Umbilical cord (tissue), 2 donors: ENCODE data around the gene CACNA1H. TPM values are rescaled to one million over a fixed set of nuclear protein-coding genes. Genes with fewer than 3 reads are reported as not detected.
"Not testable (repeated sequence)": the region's sequence is repeated elsewhere in the genome, so short reads cannot be mapped to it uniquely, and the experiment has no call there.

Experiments
- DNase-seq: peaks from one replicate; pipeline ENCODE4 v3.0.0-alpha.2; 2015; ENCODE audit warnings: low spot score
- total RNA-seq: library from RNA; depleted of rRNA; stranded (reverse); fragments of >200 nt; gene quantifications from one replicate; pipeline ENCODE4 v1.2.3, GENCODE V29; 2014; ENCODE audit warnings: low replicate concordance; ENCODE audit not compliant: insufficient read depth

The CACNA1H gene
- total RNA-seq, 1 donor from 2014 or later = 8.7 TPM

DNA sequence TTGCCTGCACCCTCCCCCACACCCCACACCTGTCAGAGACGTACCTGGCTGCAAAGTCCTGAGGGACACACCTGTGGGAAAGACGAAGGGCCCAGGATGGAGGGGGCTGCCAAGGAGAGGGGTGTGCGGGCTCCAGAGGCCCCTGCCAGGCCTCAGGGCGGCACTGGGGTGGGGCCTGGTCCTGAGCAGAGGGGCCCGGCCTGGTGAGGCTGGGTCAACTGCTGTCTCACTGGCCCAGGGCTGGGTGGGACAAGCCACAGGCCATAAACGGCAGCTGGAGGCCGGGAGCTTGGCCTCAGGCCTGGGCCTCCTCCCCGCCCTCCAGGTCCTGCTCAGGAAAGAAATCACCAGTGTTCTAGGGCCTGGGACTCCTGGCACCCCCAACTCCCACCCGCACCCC, 71.7 kb downstream of the CACNA1H start:
- no peak for DNase-seq

DNA sequence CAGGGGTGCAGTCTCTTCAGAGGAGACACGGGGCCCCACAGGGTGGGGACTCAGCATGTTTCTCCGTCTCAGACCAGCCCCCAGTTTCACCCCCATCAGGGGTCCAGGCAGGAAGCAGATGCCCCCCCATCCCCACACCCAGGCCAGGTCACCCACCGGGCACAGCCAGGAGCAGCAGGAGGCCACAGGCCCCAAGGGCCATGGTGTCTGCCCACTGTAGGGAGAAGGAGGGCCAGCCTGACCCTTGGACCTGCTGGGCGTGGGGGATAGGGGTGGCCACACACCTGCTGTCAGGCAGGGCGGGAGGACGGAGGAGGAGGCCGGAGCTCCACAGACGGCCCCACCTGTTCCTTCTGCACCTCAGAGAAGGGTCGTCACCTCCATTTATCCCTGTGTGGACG, 72.1 kb downstream of the CACNA1H start, which contains the start of gene TPSG1:
Gene TPSG1 (minus strand): TSS at position 218 of the 401 bp plus-strand sequence. CDS start 16 bp downstream, at position 202.
- DNase-seq = no peak

DNA sequence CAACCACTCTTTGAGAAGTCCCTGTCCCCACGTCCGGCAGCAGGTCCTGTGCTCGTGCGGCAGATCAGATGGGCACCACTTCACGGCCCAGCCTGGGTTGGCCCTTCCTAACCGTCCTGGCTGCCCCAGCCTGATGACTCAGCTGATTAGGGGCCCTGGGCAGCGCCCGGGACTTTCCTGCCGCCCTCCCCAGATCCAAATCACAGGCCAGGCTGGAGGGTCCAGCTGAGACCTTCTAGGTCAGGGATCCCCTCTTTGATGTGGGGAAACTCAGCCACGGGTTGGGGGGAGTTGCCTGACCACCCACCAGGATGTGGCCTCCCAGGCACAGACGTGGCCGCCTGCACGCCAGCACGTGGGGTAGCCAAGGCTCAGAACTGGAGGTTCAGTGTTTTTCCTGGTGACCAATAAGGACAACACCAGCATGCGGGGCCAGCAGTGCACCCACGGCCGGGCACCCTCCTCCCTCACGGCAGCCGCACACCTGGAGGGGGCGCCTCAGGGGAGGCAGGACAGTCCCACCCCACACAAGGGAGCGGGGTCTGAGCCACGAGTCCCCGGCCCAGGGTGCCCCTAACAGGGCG, 72.9 kb downstream of the CACNA1H start:
- not testable (repeated sequence) for DNase-seq

DNA sequence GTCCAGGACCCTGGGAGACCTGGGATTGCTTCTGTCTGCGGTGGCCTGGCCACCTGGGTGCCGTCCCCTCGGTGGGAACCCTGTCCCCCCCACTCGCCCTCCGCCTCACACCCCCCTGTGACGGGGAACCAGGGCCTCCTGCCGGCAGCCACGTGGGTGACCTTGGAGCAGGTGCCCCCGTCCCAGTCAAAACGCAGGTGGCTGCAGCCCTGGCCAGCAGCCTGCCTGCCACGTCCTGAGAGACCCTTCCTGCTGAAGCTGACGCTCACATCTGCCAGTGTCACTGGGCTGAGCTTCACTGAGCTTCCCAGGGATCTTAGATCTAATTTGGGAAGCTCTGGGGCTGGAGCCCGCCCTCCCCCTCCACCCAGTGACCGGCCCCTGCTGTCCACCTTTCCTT, 73.8 kb downstream of the CACNA1H start:
- DNase-seq = not testable (repeated sequence)

DNA sequence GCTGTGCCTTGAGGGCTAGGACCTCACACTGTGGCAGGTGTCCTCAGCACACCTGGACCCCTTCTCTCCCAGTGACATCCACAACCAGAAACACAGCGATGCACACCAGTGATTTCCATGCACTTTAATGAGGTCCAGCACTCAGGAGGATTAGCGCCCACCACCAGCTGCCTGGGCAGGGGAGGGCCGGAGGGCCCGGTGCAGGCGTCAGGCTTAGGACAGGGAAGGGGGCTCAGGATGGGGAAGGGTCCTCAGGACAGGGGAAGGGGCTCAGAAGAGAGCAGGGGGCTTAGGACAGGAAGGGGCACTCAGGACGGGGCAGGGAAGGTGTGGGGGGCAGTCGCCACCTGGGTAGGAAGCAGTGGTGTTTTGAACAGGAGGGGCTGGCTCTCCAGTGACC, 75.3 kb downstream of the CACNA1H start:
- DNase-seq = not testable (repeated sequence)

DNA sequence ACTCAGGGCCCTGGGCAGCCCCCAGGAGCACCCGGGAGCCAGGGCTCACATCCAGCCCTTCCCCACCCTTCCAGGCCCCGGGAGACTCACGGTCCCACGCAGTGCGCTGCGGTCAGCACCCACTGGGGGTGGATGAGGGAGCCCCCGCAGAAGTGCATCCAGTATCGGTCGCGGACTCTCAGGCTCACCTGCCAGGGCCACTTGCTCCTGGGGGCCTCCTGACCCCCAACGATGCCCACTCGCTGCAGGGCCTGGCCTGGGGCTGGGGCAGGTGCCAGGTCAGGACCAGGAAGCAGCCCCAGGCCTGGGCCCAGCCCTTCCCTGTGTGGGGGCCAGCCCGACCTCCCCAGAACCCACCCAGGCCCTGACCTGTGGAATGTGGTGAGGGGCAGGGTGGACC, 76.6 kb downstream of the CACNA1H start:
- not testable (repeated sequence) for DNase-seq

DNA sequence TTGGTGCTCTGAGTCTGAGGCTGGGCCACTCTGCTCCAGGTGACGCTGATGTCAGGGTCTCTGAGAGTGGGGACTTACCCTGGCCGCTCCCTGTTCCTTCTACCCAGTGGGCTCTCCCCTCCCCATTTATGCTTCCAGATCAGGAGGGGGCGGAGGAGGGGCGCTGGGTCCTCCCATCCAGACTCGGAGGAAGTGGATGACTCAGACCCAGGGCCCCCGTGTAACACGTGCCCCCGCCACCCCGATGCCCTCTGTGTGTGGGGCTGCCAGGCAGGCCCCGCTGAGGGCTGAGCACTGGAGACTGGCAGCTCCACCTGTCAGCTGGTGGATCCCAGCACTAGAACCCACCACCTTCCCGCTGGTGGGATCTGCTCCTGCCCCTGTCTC, 77.2 kb downstream of the CACNA1H start, which contains the start of gene TPSB2:
Gene TPSB2 (minus strand): TSS at position 101 of the 387 bp plus-strand sequence. CDS start 233 bp downstream, outside the sequence.
- DNase-seq = not testable (repeated sequence)

DNA sequence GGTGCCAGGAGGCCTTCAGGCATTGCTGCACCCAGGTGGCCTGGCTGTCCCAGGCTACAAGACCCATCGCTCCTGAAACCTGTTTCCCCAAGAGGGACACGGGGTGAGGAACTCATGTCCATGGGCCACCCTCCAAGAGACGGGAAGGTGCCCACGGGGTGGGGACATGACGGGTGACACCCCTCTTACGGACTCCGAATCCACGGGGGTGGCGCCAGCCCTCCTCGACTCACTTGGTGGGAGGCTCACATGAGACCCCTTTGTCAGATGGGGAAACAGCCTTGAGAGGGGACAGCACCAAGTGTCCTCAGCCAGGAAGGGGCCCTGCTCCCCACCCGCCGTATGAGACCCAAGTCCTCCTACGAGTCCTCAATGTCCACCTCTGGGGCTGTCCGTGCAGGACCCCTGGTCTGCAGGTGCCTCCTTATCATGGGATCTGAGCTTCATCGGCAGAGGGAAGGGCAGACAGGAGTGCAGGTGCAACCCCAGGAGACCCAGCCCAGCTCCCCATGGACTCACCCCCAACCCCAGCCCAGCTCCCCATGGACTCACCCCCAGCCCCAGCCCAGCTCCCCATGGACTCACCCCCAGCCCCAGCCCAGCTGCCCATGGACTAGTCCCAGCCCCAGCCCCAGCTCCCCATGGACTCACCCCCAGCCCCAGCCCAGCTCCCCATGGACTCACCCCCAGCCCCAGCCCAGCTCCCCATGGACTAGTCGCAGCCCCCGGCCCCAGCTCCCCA, 77.7 kb downstream of the CACNA1H start:
- DNase-seq = not testable (repeated sequence)

DNA sequence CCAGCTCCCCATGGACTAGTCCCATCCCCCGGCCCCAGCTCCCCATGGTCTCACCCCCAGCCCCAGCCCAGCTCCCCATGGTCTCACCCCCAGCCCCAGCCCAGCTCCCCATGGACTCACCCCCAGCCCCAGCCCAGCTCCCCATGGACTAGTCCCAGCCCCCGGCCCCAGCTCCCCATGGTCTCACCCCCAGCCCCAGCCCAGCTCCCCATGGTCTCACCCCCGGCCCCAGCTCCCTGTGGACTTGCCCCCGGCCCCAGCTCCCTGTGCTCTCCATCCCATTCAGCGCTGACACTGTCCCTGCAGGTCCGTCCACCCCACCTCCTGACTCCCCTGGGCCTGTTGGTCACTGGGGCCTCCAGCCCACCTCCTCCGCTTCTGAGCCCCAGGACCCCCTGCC, 78.4 kb downstream of the CACNA1H start:
- DNase-seq = not testable (repeated sequence)

DNA sequence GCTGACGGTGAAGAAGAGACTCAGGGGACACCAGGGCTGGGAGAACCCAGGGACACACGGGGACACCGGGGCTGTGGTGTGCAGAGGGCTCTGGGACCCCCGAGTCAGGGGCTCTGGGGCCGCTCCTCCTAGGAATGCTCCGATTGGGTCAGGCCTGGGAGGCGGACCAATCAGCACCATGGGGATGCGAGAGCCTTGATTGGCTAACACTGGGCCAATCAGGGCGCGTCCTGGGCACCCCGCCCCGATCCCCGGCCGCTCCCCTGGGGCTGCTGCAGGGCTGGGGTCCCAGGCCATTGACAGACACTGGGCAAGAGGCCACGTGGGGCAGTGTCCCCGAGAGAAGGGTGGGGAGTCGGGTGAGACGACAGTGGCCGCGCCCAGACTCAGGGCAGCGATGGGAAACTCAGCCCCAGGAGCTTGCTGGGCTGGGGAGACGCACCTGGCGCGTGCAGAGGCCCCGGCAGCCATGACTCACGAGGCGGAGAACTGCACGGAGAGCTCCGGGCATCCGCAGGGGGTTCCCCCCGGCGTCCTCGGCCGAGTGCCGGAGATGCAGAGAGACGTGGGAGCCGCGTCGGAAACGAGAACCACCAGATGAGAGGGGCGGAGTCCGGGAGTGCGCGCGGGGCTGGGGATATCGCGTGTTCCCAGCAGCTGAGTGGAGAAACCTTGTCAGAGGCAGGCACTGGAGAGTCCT, 79.3 kb downstream of the CACNA1H start:
- DNase-seq = not testable (repeated sequence)

DNA sequence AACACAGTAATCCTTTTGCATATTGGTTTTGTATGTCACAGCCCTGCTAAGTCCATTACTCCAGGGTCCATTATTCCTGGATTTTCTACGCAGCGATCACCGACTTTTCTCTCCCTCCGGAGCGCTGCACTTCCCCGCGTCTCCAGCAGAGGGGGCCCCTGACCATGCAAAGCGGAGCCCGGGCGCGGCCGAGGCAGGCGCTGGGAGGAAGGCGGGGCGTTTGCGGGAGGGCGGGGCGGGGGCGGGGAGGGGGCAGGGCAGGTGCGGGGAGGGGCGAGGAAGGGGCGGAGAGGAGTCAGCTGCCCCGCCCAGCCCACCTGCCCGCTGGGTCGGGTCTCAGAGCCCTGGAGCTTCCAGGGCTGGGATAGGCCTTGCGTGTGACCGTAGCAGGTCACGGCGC, 83.8 kb downstream of the CACNA1H start:
- DNase-seq = not testable (repeated sequence)

DNA sequence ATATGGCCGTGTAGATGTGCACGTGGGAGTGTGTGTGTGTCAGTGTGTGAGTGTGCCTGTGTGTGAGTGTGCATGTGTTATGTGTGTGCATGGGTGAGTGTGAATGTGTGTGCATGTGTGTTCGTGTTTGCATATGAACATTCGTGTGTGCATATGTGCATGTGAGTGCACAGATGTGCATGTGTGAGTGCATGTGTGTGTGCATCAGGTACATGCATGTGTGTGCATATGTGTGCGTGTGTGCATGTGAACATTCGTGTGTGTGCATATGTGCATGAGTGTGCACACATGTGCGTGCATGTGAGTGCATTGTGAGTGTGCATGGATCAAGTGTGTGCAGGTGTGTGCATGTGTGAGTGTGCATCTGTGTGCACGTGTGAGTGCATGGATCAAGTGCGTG, 85.1 kb downstream of the CACNA1H start:
- no peak for DNase-seq

DNA sequence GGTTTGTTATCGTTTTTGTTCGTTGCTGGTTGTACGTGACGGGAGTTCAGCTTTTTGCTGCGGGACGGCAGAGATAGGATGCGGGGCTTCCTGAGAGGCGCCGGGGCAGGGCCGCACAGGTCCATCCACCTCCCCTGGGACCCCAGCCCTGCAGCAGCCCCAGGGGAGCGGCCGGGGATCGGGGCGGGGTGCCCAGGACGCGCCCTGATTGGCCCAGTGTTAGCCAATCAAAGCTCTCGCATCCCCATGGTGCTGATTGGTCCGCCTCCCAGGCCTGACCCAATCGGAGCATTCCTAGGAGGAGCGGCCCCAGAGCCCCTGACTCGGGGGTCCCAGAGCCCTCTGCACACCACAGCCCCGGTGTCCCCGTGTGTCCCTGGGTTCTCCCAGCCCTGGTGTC, 86.0 kb downstream of the CACNA1H start:
- DNase-seq = not testable (repeated sequence)

DNA sequence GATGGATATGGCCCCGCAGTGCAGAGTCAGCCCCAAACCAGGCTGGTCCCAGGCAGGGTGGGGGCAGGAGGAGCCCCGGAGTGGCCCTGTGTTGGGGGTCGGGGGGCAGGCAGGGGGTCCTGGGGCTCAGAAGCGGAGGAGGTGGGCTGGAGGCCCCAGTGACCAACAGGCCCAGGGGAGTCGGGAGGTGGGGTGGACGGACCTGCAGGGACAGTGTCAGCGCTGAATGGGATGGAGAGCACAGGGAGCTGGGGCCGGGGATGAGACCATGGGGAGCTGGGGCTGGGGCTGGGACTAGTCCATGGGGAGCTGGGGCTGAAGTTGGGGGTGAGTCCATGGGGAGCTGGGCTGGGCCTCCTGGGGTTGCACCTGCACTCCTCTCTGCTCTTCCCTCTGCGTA, 86.7 kb downstream of the CACNA1H start:
- not testable (repeated sequence) for DNase-seq

DNA sequence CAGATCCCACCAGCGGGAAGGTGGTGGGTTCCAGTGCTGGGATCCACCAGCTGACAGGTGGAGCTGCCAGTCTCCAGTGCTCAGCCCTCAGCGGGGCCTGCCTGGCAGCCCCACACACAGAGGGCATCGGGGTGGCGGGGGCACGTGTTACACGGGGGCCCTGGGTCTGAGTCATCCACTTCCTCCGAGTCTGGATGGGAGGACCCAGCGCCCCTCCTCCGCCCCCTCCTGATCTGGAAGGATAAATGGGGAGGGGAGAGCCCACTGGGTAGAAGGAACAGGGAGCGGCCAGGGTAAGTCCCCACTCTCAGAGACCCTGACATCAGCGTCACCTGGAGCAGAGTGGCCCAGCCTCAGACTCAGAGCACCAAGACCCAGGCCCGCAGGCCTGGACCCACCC, 87.5 kb downstream of the CACNA1H start, which contains the start of gene TPSAB1:
Gene TPSAB1 (plus strand): TSS at position 270 of the 400 bp plus-strand sequence. CDS start 234 bp downstream, outside the sequence.
- DNase-seq = not testable (repeated sequence)

DNA sequence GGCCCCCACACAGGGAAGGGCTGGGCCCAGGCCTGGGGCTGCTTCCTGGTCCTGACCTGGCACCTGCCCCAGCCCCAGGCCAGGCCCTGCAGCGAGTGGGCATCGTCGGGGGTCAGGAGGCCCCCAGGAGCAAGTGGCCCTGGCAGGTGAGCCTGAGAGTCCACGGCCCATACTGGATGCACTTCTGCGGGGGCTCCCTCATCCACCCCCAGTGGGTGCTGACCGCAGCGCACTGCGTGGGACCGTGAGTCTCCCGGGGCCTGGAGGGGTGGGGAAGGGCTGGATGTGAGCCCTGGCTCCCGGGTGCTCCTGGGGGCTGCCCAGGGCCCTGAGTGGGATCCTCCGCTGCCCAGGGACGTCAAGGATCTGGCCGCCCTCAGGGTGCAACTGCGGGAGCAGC, 88.2 kb downstream of the CACNA1H start:
- DNase-seq = not testable (repeated sequence)

DNA sequence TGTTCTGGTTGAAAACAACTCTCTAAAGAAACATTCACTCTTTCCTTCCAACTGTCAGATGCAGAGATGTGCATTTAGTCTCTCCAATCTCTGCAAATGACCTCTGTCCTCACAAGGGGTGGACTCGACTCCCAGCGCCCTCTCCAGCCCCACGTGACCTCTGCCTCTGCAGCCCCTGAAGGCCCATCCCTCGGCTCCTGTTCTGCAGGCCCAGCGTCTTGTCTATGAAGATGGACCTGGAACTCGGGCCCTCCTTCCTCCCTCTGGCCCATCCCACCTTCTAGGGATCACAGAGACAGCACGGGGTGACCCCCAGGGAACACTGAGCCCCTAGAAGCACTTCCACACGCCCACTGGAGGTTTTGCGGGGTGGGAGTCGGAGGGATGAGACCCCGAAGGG, 90.5 kb downstream of the CACNA1H start:
- DNase-seq = not testable (repeated sequence)

DNA sequence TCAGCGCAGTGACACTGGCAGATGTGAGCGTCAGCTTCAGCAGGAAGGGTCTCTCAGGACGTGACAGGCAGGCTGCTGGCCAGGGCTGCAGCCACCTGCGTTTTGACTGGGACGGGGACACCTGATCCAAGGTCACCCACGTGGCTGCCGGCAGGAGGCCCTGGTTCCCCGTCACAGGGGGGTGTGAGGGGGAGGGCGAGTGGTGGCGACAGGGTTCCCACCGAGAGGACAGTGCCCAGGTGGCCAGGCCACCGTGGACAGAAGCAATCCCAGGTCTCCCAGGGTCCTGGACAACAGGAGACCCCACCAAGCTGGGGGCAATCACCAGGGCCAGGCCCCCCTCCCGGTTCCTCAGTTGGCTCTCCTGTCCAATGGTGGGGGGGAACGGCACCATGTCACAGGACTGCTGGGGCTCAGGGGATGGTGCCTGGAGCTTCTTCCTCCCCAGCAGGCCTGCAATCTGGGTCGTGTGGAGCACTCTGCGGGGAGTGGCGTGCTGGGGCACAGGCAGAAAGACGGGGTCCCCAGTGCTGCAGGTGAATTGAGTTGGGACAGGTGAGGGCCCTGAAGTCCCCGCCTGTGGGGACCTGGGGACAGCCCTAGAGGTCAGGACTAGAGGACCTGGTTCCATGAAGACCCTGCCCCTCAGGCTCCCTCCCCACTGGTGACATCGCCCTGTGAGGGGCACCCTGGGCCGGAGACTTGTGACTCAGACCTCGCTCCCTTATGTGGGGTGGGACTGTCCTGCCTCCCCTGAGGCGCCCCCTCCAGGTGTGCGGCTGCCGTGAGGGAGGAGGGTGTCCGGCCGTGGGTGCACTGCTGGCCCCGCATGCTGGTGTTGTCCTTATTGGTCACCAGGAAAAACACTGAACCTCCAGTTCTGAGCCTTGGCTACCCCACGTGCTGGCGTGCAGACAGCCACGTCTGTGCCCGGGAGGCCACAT, 91.3 kb downstream of the CACNA1H start:
- not testable (repeated sequence) for DNase-seq

DNA sequence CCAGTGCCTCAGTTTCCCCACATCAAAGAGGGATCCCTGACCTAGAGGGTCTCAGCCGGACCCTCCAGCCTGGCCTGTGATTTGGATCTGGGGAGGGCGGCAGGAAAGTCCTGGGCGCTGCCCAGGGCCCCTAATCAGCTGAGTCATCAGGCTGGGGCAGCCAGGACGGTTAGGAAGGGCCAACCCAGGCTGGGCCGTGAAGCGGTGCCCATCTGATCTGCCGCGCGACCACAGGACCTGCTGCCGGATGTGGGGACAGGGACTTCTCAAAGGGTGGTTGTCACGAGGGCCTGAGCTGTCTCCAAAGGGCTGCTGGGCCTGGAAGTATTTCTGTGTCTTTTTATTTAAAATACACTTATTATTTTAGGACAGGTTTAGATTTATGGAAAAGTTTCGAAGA, 92.0 kb downstream of the CACNA1H start:
- no peak for DNase-seq

DNA sequence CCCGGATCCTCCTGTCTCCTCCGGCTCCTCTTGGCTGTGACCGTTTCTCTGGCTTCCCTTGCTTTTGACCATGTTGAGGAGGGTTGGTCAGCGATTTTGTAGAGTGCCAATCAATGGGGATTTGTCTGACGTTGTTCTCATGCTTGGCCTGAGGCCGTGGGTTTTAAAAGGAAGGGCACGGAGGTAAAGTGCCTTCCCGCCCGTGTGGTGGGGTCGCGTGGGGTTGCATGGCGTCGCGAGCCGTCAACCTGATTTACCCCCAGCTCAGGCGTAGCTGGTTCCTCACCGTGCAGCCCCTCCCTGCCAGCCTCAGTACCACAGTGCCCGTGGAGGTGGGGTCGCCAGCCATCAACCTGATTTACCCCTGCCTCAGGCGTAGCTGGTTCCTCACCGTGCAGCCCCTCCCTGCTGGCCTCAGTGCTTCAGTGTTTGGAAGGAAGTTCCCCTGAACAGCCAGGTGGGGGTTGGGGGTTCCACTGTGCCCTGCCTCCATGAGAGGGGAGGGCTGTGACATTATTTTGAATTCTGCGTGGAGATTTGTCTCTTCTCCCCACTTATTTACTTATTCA, 92.6 kb downstream of the CACNA1H start:
- DNase-seq = no peak
